ENCODE results near the gene PTPRU.

The PTPRU gene

DNA sequence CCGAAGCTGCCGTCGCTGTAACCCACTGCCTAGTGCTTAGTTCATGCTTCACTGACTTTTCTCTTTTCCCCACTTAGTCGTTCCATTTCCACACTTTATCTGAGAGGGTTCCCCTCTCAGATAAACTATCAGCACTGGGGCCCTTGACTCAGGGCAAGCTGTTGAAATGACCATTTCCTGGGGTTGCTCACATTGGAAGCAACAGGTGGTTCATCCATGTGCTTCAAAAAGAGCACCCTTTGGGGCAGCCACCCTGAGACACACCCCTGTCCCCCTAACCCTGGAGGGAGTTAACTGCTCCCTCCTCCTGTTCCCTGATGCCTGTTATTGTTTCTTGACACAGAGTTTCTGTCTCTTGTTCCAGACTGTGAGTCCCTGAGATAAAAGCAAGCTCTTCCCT lies 107.2 kb downstream of the PTPRU start:
- DNase-seq, result no peak

DNA sequence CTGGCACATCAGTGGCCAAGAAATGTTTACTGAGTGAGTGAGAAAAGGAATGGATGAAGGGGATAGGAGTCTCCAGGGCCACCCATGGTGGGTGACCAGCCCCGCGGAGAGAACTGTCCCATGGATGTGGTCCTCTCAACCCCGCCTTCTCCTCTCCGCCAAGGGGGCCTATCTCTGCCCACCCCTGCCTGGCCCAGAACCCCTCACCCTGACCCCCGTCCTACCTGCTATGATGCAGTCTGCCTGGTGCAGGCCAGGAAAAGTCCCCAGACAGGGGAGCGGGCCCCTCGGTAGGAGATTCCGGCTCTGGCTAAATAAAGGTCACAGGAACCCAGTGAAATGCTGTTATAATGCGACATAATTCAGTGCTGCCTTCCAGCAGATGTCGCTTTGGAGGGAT lies 107.6 kb downstream of the PTPRU start:
- DNase-seq, result no peak

DNA sequence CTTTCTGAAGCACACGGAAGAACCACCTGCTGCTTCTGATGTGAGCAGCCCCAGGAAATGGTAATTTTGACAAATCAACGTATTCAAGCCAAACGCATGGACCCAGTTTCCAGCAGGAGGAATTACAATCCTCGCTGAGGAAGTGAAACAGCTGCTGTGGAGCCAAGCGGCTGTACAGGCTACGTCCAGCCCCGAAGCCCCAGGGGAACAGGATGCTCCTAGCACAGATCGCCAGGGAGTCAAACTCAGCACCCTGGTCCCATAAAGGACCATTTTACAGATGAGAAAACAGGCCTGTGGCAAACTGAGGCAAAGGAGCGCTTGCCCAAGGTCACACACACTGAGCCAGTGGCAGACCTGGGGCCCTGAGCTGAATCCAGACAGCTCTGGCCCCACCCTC lies 108.0 kb downstream of the PTPRU start:
- no peak for DNase-seq

DNA sequence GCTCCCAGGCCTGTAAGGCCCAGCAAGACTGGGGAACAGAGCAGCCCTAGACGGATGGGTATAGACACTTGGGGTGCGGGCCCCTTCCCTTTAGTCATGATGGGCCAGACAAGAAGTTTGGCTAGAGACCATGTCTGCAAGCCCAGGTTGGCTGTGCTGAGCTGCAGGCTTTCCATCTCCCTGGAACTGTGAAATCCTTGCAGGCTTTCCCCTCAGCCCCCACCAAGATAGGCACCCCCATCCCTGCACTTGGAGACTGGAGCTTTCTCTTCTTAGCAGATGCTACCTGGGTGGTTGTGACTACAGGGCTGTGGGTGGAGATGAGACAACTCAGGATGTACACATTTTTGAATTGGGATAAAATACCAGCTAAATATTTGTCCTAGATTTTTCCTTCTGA lies 110.3 kb downstream of the PTPRU start:
- DNase-seq, result no peak

DNA sequence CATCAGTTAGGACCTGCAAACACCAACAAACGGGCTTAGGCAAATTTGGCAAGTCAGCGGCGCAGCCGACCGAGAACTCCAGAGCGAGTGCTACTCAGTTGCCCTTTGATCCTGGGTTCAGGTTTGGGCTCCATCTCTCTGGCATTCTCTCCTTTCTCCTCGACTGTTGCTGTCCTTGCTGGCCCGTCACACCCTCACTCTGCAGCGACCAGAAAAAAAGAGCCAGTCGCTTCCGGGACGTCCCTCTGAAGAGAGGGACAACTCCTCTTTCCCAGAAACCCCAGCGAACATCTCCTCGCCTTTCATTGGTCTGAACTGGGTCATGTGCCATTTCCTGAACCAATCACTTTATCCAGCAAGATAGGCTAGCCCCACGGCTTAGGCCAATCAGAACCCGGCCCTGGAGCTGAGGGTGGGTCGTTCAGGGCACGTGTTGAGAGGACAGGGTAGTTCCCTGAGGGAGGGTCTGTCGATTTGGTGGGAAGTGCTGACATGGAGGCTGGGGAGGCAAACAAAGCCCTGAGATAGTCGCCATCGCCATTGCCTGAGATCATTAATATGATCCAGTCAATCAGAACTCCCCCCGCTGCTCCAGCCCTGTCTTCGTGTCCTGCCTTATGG lies 113.7 kb downstream of the PTPRU start:
- no peak for DNase-seq

DNA sequence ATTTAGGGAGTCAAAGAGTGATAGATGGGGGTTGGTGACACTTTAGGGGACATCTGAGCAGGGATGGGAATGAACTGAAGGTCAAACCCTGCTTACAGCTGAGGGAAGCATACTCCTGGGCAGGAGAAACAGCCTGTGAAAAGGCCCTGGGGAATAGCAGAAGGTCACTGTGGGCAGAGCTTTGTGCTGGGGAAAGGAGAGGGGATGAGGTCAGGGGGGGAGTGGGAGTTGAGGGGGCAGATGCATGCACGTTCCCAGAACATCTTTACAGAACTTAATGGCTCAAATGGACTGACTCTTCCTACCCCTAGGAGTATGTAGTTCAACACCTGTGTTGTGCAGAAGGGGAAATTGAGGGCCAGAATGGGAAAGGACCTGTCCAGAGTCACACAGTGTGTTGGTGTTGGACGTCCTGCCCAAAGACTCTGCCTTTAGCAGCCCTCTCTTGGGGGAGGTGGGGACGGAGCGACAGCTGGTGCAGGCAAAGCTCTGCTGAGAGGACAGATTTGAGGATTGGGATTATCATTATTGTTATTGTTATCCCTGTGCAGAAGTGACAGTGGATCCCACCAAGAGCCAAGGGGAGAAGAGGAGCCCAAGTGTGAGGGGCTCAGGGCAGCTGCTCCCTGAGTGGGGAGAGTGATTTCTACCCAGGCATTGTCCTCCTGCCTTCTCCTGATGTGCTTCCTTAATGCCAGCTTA lies 116.5 kb downstream of the PTPRU start:
- DNase-seq, result no peak

DNA sequence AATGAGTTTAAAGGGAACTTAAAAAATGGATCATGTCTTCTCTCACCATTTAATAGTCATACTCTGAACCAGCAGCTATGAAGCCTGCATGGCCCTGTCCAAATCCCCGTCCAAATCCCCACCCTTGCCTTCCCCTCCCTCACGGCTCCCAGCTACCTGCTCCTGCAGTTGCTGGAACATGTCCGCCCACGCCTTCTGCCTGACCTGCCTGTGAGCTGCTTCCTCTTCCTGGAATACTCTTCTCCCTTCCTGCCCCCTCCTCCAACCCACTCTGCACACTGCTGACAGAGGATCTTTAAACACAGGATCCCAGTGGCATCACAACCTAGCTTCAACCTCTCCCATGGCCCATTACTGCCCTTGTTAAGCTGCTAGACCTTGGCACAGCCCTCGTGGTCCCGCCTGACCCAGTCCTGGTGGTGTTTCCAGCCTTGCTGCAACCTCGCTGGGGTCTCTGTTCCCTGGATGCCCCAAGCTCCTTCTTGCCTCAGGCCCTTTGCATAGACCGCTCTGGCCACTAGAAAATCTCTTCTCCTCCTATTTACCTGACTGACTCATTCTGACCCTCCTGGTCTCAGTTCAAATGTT lies 118.3 kb downstream of the PTPRU start:
- DNase-seq, result no peak

DNA sequence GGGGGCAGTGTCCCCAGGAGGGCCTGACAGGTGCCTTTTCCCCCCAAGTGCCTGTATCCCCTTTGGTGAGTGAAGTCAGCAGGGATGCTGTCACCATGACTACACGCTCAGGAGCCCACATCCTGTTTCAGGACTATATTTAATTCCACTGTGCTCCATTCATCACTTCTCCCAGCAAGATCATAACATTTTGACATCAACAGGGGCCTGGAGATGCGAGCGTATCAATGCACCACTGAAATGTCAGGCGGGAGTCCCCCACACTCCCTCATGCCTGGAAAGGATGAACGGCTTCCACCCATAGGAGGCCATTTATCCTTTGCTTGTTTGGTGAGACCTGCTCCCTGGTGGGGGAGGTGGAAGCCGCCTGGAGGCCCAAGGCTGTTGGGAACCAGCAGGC lies 119.1 kb downstream of the PTPRU start:
- DNase-seq, result no peak

DNA sequence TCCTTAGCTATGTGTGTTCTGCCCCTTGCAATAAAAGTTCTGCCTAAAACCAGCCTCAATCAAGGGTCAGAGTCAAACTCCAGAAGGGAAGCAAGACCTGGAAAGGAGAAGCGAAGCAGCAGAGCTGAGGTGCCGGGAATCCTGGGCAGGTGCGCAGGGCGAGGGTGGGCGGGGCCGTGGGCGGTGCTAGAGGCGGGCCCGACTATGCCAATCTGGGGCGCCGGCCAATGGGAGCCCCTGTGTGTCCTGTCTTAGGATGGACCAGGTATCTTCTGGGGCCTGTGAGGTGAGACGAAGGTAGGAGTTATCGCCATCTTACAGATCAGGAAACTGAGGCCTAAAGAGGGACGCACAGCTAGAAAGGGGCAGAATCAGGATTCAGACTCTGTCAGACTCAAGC lies 120.3 kb downstream of the PTPRU start:
- DNase-seq, result no peak

DNA sequence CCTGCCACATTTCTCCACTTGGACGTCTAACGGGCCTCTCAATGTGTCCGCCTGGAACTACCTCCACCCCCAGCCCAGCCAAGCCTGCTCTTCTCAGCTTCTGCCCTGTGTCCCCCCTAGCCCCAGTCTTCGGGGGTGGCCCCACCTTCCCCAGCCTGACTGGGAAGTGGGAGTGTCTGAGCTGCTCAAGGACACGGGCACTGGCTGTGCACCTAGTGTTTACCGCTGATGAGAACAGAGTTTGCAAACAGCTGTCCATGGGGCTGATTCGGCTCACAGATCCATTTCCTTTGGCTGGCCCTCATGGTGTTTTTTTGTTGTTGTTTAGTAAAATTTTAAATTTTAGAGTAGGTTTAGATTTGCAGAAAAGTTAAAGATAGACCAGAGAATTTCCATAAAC lies 121.1 kb downstream of the PTPRU start:
- no peak for DNase-seq

DNA sequence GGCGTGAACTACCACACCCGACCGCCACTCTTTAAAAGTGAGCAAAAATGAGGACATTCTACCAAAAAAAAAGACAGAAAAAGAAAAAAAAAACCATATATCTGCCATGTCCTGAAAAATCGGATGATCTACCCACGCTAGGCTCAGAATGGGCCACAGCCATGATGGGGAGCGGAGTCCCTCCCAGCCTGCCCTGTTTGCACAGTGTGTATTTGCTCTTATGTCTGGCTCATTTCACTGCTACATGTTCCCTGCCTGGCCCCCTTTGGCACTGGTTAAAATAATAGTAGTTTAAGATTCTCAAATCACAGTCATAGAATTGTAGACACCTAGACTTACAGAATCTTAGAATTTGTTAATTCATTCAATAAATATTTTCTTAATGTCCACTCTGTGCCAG lies 121.9 kb downstream of the PTPRU start:
- no peak for DNase-seq

DNA sequence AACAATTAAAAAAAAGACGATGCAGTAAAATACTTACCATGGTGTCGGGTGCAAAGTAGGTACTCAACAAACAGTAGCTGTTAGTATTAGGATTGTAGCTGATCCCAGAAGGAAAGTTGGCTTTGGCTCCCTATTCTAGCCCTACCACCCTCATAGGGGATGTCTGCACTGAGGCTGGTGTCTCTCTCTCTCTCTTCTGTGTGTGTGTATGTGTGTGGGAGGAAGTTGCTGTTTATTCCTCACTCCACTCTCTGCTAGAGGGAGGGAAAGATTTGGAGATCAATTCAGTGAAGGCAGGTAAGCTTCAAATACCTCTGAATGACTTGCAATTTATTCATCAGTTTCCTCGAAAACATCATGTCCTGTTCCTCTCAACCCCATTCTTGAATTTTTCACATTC lies 124.4 kb downstream of the PTPRU start:
- DNase-seq, result no peak

DNA sequence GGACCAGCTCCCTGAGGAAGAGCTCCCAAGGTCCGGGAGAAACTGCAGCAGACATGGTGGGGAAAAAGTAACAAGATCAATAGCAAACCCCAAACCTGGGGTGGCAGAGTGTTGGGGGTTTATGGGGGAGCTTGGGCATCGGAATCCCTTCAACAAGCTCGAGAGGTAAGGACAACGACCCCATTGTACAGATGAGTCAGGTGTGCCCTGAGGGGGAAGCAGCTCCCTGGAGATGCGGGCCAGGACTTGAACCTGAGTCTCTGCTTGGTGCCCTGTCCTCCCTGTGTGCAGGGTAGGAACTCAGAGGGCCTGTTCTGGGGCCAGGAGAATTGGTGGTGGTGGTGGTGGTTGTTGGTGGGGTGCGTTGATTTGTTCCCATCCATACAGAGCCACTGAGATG lies 125.4 kb downstream of the PTPRU start:
- no peak for DNase-seq

DNA sequence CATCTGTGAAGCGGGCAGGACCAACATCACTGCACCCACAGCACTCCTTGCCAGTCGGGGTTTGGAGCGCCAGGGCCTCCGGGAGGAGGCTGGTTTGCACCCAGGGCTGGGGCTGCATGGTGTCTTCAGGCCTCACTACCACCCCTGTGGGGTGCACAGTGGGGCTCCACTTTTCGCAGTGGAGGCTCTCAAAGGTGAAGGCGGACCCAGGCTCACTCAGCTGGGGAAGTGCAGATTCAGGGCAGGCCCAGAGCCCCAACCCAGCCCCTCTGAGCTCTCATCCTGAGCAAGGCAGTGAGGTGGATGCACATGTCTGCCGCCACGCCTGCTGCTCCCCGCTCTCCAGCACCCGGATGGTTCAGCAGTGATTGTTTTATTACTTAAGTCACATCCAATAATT lies 125.8 kb downstream of the PTPRU start:
- no peak for DNase-seq

DNA sequence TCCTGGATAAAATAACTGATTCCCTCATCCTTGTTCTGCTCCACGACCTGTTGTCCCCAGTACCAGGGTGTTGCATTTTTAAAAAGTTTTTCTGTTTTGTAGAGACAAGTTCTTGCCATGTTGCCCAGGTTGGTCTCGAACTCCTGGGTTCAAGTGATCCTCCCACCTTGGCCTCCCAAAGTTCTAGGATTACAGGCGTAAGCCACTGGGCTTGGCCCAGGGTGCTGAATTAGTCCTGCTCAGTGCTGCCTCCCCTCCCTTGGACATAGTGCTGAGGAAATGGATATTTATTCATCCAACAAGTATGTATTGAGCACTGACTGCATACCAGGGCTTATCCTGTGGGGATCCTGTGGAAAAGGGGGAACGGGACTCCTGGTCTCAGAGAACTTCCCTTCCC lies 126.4 kb downstream of the PTPRU start:
- no peak for DNase-seq

DNA sequence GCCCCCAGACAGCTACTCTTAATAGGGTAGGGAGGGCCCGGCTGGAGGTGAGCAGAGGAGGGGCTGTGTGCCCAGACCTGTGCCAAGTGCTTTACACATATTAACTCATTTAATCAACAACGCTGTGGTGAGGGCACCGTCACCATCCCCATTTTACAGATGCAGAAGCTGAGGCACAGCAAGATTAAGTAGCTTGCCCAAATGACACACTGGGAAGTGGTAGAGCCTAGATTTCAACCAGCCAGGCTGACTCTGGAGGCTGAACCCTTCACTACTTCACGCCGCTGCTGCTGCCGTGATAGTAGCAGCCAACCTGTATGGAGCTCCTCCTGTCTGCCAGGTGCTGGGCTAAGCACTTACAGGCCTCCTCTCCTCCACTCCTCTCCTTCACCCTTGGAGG lies 127.2 kb downstream of the PTPRU start:
- no peak for DNase-seq

DNA sequence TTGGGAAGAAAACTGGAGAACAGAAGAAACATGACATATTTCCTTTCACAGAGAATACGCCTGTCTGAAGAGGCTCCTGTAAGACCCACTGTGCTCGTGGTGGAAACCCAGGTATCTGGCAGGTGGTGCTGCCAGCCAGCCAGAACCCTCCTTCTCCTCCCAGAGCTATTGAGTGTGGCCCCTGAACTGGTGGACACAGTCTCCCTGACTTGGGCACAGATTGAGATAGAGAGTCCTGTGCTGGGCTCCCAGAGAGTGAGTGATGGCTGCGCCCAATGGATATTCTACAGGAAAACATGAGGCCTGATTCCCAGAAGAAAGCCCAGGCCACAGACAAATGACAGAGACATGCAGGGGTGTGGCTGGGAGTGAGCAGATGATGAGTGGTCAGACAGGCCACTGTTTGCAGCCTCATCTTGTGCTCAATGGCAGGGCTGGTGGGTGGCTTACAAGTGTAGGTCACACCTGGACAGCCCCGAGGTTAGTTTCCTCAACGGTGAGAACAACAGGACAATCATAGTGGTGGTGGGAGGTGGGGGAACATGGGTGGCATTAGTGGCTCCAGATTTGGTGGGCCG lies 127.9 kb downstream of the PTPRU start:
- DNase-seq, result no peak

DNA sequence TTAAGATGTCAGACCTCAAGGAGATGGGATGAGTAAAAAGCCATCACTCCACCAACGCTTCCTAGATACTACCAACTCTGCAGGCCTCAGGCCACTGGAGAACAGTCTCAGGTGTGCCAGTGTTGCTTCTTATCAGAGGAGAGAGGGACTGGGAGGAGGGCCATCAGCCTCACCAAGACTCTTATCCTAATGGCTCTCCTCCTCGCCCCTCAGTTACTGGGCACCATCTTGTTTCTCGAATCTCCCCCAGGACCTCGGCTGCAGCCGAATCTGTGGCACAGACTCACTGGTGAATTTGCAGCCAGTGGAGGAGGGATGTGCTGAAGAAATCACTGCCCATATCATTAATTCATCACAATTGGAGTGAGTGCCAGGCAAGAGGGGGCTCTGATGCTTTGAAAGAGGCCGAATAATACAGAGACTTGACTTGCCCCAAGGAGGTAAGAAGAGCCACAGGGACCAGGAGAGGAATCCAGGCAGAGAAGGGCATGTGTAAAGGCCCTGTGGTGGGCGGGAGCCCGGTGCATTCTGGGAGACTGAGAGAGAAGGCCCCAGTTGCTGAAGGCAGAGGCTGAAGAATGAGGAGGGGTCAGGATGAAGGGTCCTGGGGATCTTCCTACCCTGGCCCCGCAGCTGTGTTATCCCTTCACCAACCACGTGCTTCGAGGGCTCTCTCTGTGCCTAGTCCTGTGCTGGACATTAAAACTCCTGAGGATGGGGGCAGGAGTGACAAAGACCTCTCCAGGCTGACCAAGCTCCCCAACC lies 129.8 kb downstream of the PTPRU start:
- no peak for DNase-seq

DNA sequence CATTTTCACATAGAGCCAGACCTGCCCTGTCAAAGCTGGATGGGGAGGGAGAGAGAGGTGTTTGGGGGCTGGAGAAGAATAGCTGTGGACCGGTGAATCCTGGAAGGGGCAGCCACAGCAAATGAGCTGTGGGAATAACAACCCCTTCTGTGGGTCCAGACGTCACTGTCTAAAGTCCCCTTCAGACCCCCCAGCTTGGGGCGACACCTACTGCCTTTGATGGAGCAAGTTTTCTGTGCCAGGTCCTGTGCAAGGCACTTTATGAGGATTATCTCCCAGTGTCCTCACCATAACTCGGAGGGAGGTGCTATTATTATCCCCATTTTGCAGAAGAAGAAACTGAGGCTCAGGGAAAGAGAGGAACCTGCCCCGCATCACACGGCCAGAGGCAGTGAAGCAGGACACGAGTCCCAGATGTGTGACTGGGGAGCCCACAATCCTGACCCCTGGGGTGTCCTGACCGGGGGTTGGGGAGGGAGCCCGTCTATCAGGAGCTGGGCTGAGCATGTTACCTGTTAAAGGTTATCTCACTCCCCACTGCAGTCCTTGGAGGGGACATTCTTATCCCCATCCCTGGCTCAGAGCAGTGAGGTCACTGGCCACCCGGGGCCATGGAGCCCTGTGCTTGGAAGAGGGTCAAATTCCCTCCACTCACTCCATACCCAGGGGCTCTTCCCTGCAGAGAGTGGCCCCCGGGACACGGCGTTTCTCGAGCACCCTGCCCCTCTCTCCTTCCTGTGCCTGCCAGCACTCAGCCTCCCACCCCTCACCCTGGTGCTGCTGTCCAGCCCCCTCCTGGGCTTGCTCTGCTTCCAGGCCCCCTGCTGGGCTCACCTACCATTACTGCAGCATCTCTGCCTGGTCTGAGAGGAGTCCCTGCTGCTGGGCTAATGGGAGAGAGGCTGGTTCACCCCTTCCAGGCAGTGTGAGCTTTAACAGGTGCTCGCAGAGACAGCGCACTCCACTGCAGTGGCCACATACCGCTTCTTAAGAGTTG lies 132.9 kb downstream of the PTPRU start:
- no peak for DNase-seq

DNA sequence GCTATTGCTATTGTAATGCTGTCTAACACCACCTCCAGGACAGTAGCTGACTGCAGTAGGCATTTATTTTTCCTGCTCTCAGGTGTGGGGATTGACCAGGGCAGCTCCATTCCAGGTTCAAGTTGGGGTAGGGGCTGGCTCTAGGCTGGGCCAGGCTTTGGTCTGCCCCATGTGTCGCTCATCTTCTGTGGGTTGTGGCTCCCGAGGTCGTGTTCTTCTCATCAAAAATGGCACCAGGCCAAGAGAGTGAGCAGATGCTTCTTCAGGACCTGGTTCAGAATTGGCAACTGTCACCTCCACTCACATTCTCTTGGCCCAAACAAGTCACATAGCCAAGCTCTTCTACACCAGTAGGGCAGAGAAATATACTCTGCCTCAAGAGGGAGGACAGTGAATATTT lies 133.7 kb downstream of the PTPRU start:
- no peak for DNase-seq

DNA sequence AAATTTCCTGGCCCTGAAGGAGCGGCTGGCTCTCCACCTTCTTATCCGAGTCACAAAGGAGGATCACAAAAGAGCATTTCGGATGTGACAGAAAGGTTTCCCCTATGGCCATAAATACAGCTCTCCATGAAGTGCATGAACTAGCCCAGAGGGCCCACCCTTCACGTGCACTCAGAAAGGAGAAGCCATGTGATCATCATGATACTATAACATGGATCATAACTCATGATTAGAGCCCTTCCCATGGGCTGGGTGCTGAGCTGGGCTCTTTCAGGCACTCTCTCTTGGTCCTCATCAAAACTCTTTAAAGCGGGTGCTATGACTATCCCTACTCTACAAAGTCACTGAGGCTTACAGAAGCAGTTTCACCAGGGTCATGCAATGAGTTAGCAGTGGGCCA lies 135.0 kb downstream of the PTPRU start:
- DNase-seq, result no peak

DNA sequence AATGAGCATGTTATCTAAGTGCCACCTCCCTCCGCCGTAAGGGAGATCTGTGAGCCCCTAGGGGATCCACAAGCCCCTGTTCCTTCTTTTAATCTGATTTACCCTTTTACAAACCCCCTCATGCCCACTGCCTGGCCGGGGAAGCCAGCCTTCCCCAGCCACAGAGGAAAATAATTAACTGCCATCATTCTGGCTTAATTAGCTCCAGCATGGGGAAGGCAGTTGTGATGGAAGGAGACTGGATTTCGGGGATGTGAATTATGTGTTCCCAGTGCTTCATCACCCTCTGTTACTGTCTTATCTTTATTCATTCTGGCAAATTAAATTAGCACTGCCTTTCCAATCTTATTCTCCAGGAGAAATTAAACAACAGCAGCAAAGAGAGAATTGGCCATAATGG lies 135.8 kb downstream of the PTPRU start:
- DNase-seq, result no peak
